HepG2 (cell line): ENCODE data around the gene SECTM1. TPM values are rescaled to one million over a fixed set of nuclear protein-coding genes. Genes with fewer than 3 reads are reported as not detected.

Experiments
- CBX2 ChIP-seq, 2 experiments: fragments of 200-600 bp in 1 of 2; sonication (generic); formaldehyde crosslinking in 1 of 2; IDR thresholded peaks; 2 replicates each; pipeline versions ENCODE4 v1.7.0 to v1.8.1; 2018 to 2022; ENCODE audit warnings: low read depth in 2 of 2, low read length in 1 of 2, mild to moderate bottlenecking in 1 of 2, missing genetic modification reagents in 1 of 2
- CSRNP1 ChIP-seq: sonication (generic); formaldehyde crosslinking; IDR thresholded peaks from 2 replicates; pipeline ENCODE4 v1.8.1; 2023; ENCODE audit warnings: mild to moderate bottlenecking, missing genetic modification reagents
- DZIP1 ChIP-seq: sonication (generic); formaldehyde crosslinking; IDR thresholded peaks from 2 replicates; pipeline ENCODE4 v1.5.0; 2020; ENCODE audit warnings: mild to moderate bottlenecking, missing genetic modification reagents
- ETV5 ChIP-seq: IDR thresholded peaks from 2 replicates; pipeline ENCODE4 v1.6.1; 2018; ENCODE audit warnings: missing biosample characterization, missing genetic modification reagents, inconsistent platforms, borderline replicate concordance
- GLMP ChIP-seq: sonication (generic); formaldehyde crosslinking; IDR thresholded peaks from 2 replicates; pipeline ENCODE4 v1.9.0; 2021; ENCODE audit warnings: missing genetic modification reagents, mild to moderate bottlenecking, borderline replicate concordance
- KAT8 ChIP-seq: IDR thresholded peaks from 2 replicates; pipeline ENCODE4 v1.6.1; 2016; ENCODE audit warnings: missing genetic modification reagents, missing compliant biosample characterization
- POLR2A ChIP-seq, 2 experiments: IDR thresholded peaks; 2 replicates each; pipeline ENCODE4 v1.6.1; 2011; ENCODE audit warnings: low read depth in 2 of 2, low read length in 2 of 2, mild to moderate bottlenecking in 1 of 2, moderate library complexity in 1 of 2; ENCODE audit not compliant: insufficient read depth in 1 of 2
- SMAD9 ChIP-seq: sonication (generic); formaldehyde crosslinking; IDR thresholded peaks from 2 replicates; pipeline ENCODE4 v1.5.1; 2020; ENCODE audit warnings: mild to moderate bottlenecking, missing genetic modification reagents
- SRY ChIP-seq: sonication (generic); formaldehyde crosslinking; IDR thresholded peaks from 2 replicates; pipeline ENCODE4 v1.8.0; 2022; ENCODE audit warnings: mild to moderate bottlenecking, missing genetic modification reagents
- TCF7L2 ChIP-seq: IDR thresholded peaks from 2 replicates; pipeline ENCODE4 v1.6.1; 2011; ENCODE audit warnings: mild to moderate bottlenecking, low read depth, low read length, moderate library complexity
- UBTF ChIP-seq: sonication (generic); formaldehyde crosslinking; IDR thresholded peaks from 2 replicates; pipeline ENCODE4 v1.4.0; 2020; ENCODE audit warnings: mild to moderate bottlenecking, missing genetic modification reagents
- ZBTB33 ChIP-seq: sonication (generic); formaldehyde crosslinking; IDR thresholded peaks from 2 replicates; pipeline ENCODE4 v1.4.0; 2020; ENCODE audit warnings: missing genetic modification reagents
- ZGPAT ChIP-seq: IDR thresholded peaks from 2 replicates; pipeline ENCODE4 v1.6.1; 2016; ENCODE audit warnings: mild to moderate bottlenecking
- ZNF143 ChIP-seq: sonication (generic); formaldehyde crosslinking; IDR thresholded peaks from 2 replicates; pipeline ENCODE4 v1.4.0; 2020; ENCODE audit warnings: missing genetic modification reagents
- ZNF552 ChIP-seq: sonication (generic); formaldehyde crosslinking; IDR thresholded peaks from 2 replicates; pipeline ENCODE4 v1.9.0; 2022; ENCODE audit warnings: missing genetic modification reagents, mild to moderate bottlenecking, borderline replicate concordance
- ZNF768 ChIP-seq: sonication (generic); formaldehyde crosslinking; IDR thresholded peaks from 2 replicates; pipeline ENCODE4 v1.4.0; 2020; ENCODE audit warnings: missing genetic modification reagents
- polyA plus RNA-seq, 8 experiments: library from polyadenylated mRNA; depleted of rRNA in 3 of 8; stranded (reverse) in 7 of 8; unstranded in 1 of 8; fragments of >200 nt; fragmentation: Illumina TruSeq in 4 of 8; extraction: Trizol in 4 of 8; gene quantifications; 2 replicates each; pipeline versions ENCODE4 v1.2.1 to v1.2.3, GENCODE V29; 2011 to 2016; ENCODE audit warnings: low read depth in 4 of 8, missing spikeins in 1 of 8, mixed read lengths in 1 of 8; ENCODE audit not compliant: insufficient read depth in 1 of 8
- total RNA-seq, 5 experiments: library from RNA; depleted of rRNA; stranded (reverse); fragments of >200 nt; fragmentation: Illumina TruSeq; extraction: Trizol; gene quantifications; 2 replicates each; pipeline ENCODE4 v1.2.3, GENCODE V29; 2016; ENCODE audit warnings: low read depth in 1 of 5

SECTM1 gene
- total and polyA plus RNA-seq, 2 of the 13 experiments (the other 11 are each of a cell fraction or from before 2014, with no cell fraction given) = 3.5 to 5.3 TPM

- TF ChIP-seq ETV5 = 0 out of 2 replicates have a peak, but pooled peaks have one; percentile 26
- peak; percentile 67; the same call in 1 of the 2 replicates for TF ChIP-seq ZNF768 (CRISPR knock-in tag)
- no peak for TF ChIP-seq UBTF (CRISPR knock-in tag)
- 0 out of 2 replicates have a peak, but pooled peaks have one; percentile 13 for TF ChIP-seq ZBTB33 (CRISPR knock-in tag)
- no peak for TF ChIP-seq ZNF552 (CRISPR knock-in tag)
- peak; percentile 46; the same call in 1 of the 2 replicates for TF ChIP-seq SRY (CRISPR knock-in tag)
- 0 out of 4 replicates have a peak, but pooled peaks of 1 of the 2 experiments have one; percentile 22 for TF ChIP-seq POLR2A (IDR thresholded peaks at IDR 0.05; ENCODE audit: insufficient read depth in 1 of 2, low read depth in 2 of 2, low read length in 2 of 2)
- 0 out of 2 replicates have a peak, but pooled peaks have one; percentile 20 for TF ChIP-seq CSRNP1 (CRISPR knock-in tag)
- TF ChIP-seq GLMP (CRISPR knock-in tag) = no peak
- TF ChIP-seq ZGPAT (CRISPR knock-in tag) = 0 out of 2 replicates have a peak, but pooled peaks have one; percentile 49
- peak; percentile 86 for TF ChIP-seq ZNF143 (CRISPR knock-in tag)
- TF ChIP-seq DZIP1 = peak; percentile 55; the same call in 1 of the 2 replicates
- no peak for TF ChIP-seq SMAD9 (CRISPR knock-in tag)
- TF ChIP-seq KAT8 (CRISPR knock-in tag) = peak; percentile 74
- TF ChIP-seq TCF7L2 = no peak
- TF ChIP-seq CBX2 (IDR thresholded peaks at IDR 0.05; ENCODE audit: low read depth, low read length) = no peak
- TF ChIP-seq CBX2 (CRISPR knock-in tag; IDR thresholded peaks at IDR 0.05; ENCODE audit: low read depth) = no peak
These were observed 25.1 kb upstream of the SECTM1 start, which contains the start of gene TEX19 (continued) for GRCh38 chr17:82358465-82359350.
